NCI-H345 treated with DMSO at 0.1 percent for 48 hours (cell line): Measurements from ENCODE around the gene FBXO39.
"Not testable (repeated sequence)": the region's sequence is repeated elsewhere in the genome, so short reads cannot be mapped to it uniquely, and the experiment has no call there.

ENCODE experiments used
- DNase-seq: peaks from one replicate; lab custom pipeline; 2025; ENCODE audit not compliant: unreplicated experiment; lab: John Stamatoyannopoulos, UW

FBXO39 gene

GRCh38 chr17:6775871-6776405, at the start of gene FBXO39:
Gene FBXO39 (plus strand): TSS chr17:6776215. CDS start chr17:6779869, 3,654 bp downstream.
- no peak for DNase-seq

DNA sequence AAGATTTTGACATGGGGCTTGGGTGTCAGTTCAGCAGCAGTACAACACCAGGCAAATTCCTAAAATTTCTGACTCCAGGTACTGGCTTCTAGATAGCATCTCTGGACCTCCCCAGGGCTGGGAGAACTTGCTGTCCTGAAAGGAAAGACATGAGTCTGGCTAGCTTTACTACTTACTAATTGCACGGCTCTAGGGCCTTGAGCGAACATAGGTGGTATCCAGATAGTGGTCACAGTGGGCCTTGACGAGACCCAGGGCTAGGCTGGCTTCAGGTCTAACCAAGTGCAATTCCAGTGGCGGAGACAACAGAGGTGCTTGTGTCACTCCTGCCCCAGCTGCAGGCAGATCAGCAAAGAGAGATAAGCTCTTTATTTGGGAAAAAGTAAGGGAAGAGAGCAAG, 46.5 kb upstream of the FBXO39 start:
- no peak for DNase-seq

GRCh38 chr17:6746665-6747064, 29.4 kb upstream of the FBXO39 start:
- not testable (repeated sequence) for DNase-seq

DNA sequence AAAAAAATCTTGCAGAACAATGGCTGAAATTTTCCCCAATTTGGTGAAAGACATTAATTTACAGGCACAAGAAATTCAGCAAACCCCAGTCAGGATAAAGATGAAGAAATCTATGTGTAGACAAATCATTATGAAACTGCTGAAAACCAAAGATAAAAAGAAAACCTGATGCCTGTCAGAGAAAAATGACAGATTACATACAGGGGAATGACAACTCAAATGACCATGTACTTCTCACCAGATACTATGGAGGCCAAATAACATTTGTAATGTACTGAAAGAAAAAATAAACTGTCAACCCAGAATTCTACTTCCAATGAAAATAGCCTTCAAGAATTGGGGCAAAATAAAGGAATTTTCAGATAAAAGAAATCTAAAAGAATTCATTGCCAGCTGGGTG, 27.4 kb upstream of the FBXO39 start:
- no peak for DNase-seq

DNA sequence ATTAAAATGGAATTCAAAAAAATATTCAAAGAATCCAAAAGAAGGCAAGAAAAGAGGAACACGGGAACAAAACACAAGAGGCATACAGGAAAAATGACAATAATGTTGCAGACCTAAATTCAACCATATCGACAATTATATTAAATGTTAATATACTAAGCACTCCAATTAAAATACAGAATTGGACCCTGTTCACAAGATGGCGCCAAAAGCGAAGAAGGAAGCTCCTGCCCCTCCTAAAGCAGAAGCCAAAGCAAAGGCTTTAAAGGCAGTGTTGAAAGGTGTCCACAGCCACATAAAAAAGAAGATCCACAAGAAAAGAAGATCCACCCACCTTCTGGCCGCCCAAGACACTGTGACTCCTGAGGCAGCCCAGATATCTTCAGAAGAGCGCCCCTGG, 26.5 kb upstream of the FBXO39 start:
- no peak for DNase-seq

GRCh38 chr17:6752068-6752909, 23.7 kb upstream of the FBXO39 start:
- no peak for DNase-seq

DNA sequence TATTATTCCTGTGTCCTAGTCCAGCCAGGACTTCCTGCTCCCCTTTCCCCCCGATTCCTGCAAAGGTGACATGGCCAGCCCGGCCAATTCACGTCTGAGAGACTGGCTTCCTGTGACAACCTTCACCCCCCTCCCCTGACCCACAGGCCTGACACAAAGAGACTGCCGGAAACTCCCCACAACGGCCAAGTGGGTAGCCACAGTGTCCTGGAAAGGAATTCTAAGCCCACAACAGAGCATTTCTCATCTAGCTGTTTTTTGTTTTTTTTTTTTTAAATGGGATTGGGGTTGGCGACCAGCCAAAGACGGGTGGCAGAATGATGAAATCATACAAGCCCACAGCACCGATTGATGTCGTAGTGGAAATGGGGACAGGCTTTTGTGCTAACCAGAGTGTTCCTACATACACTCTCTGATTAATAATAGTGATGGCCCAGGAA, 23.0 kb upstream of the FBXO39 start:
- DNase-seq: no peak

DNA sequence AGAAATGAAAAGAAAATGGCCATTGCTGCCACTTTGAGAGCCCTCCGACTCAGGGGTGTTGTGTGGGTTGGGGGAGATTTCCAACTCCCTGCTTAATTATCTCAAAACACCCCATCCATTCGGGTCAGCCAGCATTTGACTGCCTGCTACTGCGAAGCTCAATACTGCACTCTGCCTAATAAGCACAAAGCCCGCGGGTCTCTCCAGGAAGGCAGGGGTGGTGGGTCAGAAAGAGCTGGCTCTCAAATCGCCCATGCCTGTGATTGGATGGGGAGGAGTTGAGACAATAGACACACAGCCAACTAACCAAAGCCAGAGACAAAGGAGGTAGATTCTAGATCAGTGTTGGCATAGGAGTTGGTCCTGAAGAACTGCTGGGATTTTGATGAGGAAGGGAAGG, 22.5 kb upstream of the FBXO39 start:
- DNase-seq: no peak

DNA sequence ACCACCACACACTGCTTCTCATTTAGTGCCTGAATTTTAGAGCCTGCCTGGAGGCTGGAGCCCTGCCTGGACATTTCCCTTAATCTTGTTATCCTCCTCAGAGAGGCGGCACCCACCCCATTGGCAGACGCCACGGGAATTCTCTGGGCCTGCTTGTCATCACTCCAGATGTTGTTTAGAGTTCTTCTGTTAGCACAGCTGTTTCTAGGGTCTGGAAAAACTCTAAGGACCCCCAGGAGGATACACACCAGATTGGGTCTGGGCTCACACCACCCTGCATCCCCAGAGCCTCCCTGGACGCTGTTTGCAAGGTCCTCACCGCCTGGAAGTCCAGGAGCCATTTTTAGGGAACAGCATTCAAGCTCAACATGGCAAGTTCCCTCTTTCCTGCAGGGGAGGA, 20.7 kb upstream of the FBXO39 start:
- no peak for DNase-seq

DNA sequence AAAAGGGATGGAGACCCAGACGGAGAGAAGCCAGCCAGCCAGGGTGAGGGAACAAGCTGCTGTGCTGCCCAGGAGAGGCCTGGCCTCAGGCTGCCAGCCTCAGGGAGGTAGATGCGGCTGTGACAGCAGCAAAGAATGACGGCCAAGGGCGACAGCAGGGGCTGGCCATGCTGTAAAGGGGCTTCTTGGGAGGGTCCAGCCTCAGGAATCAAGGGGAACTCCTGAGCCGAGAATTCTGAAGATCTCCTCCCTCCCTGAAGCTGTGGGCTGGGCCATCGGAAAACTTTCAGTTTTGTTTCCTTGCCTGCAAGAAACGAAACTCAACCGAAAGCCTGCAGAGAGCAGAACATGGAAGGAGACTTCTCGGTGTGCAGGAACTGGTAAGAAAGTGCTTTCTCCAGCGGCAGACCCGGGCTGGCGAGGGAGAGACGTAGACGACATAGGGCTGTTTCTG, 20.3 kb upstream of the FBXO39 start, which contains the start of gene XAF1:
Gene XAF1 (plus strand): TSS at position 316 of the 454 bp plus-strand sequence. CDS start 33 bp downstream, at position 349.
- no peak for DNase-seq

DNA sequence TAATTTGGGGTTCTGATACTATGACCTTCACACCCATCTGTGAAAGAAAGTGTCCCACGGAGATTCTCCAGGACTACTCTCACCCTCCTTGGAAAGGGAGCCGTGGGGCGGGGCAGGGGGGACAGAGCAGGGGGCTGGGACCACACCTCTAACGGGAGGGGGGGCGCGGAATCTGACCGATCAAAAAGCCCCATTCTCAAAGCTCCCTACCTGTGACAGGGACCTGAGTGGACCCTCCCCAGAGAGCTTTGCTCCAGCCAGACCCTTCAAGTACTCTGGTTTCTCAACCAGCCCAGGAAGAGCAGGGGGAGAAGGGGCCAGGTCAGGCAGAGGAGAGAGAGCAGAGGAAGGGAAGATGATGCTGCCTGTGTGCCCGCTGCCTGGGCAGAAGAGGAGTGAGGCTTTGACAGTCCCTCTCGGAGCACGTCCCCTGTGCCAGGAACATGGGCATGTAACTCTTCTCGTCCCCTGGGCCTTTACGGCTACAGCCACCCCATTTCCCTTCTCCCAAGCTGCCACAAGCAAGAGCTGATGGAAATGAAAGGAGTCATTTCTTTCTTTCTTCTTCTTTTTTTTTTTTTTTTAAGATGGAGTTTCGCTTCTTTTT, 19.5 kb upstream of the FBXO39 start:
- no peak for DNase-seq

GRCh38 chr17:6757747-6758146, 18.3 kb upstream of the FBXO39 start:
- DNase-seq: no peak

DNA sequence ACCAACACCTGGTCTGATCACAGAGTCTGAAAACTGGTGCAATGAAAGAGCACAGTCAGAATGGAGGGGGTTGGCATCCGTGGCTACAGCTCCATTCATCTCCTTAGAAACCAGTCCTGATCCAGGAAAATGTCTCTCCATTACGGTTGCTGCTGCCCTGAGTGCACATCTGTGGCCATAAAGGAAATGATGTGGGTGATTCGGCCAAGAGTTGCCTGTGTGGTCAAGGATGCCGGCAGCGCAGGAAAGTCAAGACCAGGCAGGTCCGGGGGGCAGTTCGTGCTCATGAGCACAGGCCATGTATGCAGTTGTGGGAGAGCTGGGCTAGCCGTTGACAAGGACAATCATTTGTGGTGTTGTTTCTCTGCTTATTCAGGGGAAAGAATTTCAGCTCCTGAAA, 14.2 kb upstream of the FBXO39 start:
- DNase-seq: no peak

DNA sequence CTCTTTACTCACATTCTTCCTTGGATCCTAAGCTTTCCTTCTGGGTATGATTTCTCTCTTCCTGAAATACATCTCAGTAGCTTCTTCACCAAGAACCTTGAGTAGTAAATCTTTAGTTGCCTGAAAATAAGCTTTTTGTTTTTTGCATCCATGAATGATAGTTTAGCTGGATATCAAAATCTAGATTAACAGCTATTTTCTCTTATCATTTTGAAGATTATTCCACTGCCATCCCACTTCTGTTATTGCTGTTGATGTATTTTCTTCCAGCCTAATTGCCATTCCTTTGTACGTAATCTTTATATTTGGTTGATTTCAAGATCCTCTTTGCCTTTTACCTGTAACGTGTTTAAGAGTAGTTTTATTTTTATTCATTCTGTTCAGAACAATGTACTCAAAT, 7.6 kb upstream of the FBXO39 start:
- DNase-seq: no peak

DNA sequence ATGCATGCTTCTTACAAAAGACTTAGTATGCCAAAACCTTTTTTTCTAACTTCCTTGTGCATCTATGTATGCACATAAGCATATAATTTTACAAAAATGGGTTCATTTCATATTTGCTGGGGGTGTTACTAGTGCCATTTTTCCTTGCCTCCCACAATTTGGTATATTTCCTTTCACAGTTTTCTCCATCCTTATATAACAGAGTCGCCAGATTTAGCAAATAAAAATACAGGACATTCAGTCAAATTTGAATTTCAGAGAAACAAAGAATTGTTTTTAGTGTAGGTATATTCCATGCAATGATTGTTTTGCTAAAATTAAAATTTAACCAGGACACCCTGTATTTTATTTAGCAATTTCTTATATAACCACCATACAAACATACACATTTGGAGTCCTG, 4.0 kb upstream of the FBXO39 start:
- no peak for DNase-seq

GRCh38 chr17:6774906-6775305, 1.1 kb upstream of the FBXO39 start:
- not testable (repeated sequence) for DNase-seq

DNA sequence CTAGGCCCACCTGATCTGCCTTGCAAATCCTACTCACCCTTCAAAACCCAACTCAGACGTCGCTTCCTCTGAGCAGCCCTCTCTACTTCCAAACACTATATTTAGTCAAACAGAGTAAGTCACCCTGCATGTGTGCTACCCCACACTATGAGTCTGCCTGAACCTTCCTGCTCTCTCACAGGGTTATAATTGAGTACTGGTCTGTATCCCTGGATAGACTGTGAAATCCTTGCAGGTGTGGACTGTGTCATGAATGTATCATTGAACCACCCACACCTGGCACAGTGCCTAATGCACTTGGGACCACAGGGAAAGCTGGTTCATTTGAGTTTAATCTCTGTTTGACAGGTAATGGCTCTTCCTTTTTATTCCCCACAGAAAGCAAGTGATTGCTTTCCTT, 3.4 kb downstream of the FBXO39 start:
- no peak for DNase-seq

GRCh38 chr17:6780001-6780400, 4.0 kb downstream of the FBXO39 start:
- no peak for DNase-seq

- no peak for DNase-seq
Observed at GRCh38 chr17:6780886-6781285, 4.9 kb downstream of the FBXO39 start.

- DNase-seq: no peak
Observed at GRCh38 chr17:6782244-6782643, 6.2 kb downstream of the FBXO39 start.

GRCh38 chr17:6786618-6787017, 10.6 kb downstream of the FBXO39 start:
- no peak for DNase-seq

GRCh38 chr17:6787081-6787693, 11.2 kb downstream of the FBXO39 start:
- no peak for DNase-seq
